K562 (cell line): ENCODE data around the gene DISC1. TPM values are rescaled to one million over a fixed set of nuclear protein-coding genes. Genes with fewer than 3 reads are reported as not detected.

Experiments used
- ATAC-seq: fragments of 200-7000 bp; cut with Tn5 transposase; 3 replicates; pipeline ENCODE4 v1.9.1; 2020; ENCODE audit warnings: moderate library complexity
- BruUV-seq: library from RNA; stranded (reverse); fragments of 400-500 nt; replicated peaks from 2 replicates; lab custom pipeline; 2021; lab: Mats Ljungman, UMichigan
- CTCF ChIA-PET: fragments of 300-600 bp; formaldehyde crosslinking; extraction: SDS; loops from one replicate; lab custom pipeline; 2021; ENCODE audit warnings: low intra/inter-chr PET ratio; lab: Yijun Ruan, JAX
- POLR2A ChIA-PET: fragments of 300-600, 350-650 bp; sonication (Branson Sonifier 250); formaldehyde crosslinking; extraction: SDS; loops from one replicate; lab custom pipeline; 2021; ENCODE audit warnings: antibody characterized with exemption, inconsistent platforms; lab: Yijun Ruan, JAX
- DNase-seq, 4 experiments: peaks; one replicate each; pipeline versions ENCODE4 v3.0.0 to v3.0.0-alpha.2; 2011 to 2018; ENCODE audit warnings: low spot score in 3 of 4, mixed read lengths in 3 of 4; ENCODE audit errors: extremely low read depth in 1 of 4
- FAIRE-seq: peaks from 2 replicates; lab custom pipeline; 2011; peaks lifted over from hg19 to GRCh38; lab: Jason Lieb, UNC
- H2AFZ ChIP-seq: 2 replicates; pipeline ENCODE4 v1.6.0; 2011; ENCODE audit warnings: low read depth, low read length, control low read depth, inconsistent platforms
- H3K27ac ChIP-seq: fragments of 200-600 bp; 3 replicates; pipeline ENCODE4 v1.8.0; 2011; ENCODE audit warnings: low read depth, mild to moderate bottlenecking, control low read depth, inconsistent platforms, low read length, moderate library complexity, mixed read lengths; ENCODE audit errors: extremely low read depth
- H3K27me3 ChIP-seq, 2 experiments: fragments of 300-600 bp in 1 of 2; 2 replicates in 1 of 2; 3 replicates in 1 of 2; pipeline versions ENCODE4 v1.6.0 to v1.8.0; 2011; ENCODE audit warnings: inconsistent platforms in 2 of 2, low read length in 2 of 2, mild to moderate bottlenecking in 1 of 2, mixed read lengths in 1 of 2, moderate library complexity in 1 of 2; ENCODE audit not compliant: control insufficient read depth in 2 of 2, insufficient read depth in 2 of 2
- H3K36me3 ChIP-seq: fragments of 300-600 bp; 3 replicates; pipeline ENCODE4 v1.8.0; 2011; ENCODE audit warnings: mild to moderate bottlenecking, low read length, inconsistent platforms; ENCODE audit not compliant: control insufficient read depth, insufficient read depth
- H3K4me1 ChIP-seq, 2 experiments: fragments of 200-600 bp in 1 of 2; replicated peaks in 1 of 2; 2 replicates in 1 of 2; 3 replicates in 1 of 2; pipeline versions ENCODE4 v1.5.1 to v1.8.0; 2011; ENCODE audit warnings: inconsistent platforms in 2 of 2, low read length in 2 of 2, mild to moderate bottlenecking in 1 of 2, mixed read lengths in 1 of 2, moderate library complexity in 1 of 2; ENCODE audit not compliant: control insufficient read depth in 2 of 2, insufficient read depth in 2 of 2
- H3K4me2 ChIP-seq: 2 replicates; pipeline ENCODE4 v1.6.1; 2011; ENCODE audit warnings: low read length, control low read depth, inconsistent platforms, mixed read lengths; ENCODE audit not compliant: insufficient read depth
- H3K4me3 ChIP-seq: fragments of 200-600 bp; sonication (generic), shearing (Covaris generic); 2 replicates; pipeline ENCODE4 v1.5.1; 2016; ENCODE audit warnings: control low read depth, inconsistent platforms
- H3K79me2 ChIP-seq: fragments of 200-600 bp; 3 replicates; pipeline ENCODE4 v1.8.0; 2011; ENCODE audit warnings: low read length, inconsistent platforms; ENCODE audit not compliant: control insufficient read depth, insufficient read depth
- H3K9ac ChIP-seq, 2 experiments: 2 replicates each; pipeline versions ENCODE4 v1.6.0 to v1.6.1; 2011; ENCODE audit warnings: low read depth in 2 of 2, low read length in 2 of 2, control low read depth in 1 of 2, inconsistent platforms in 1 of 2, mild to moderate bottlenecking in 1 of 2, mixed read lengths in 1 of 2; ENCODE audit not compliant: insufficient read depth in 1 of 2
- H3K9me1 ChIP-seq: one replicate; pipeline ENCODE4 v1.6.0; 2011; ENCODE audit warnings: inconsistent platforms, mild to moderate bottlenecking, low read length, moderate library complexity; ENCODE audit not compliant: control insufficient read depth, insufficient read depth
- H3K9me3 ChIP-seq: replicated peaks from 2 replicates; pipeline ENCODE4 v1.5.1; 2011; ENCODE audit warnings: low read depth, low read length, inconsistent platforms; ENCODE audit not compliant: control insufficient read depth, insufficient read depth
- H4K20me1 ChIP-seq: replicated peaks from 2 replicates; pipeline ENCODE4 v1.6.1; 2011; ENCODE audit warnings: low read length, inconsistent platforms, mixed read lengths; ENCODE audit not compliant: control insufficient read depth, insufficient read depth
- ARNT ChIP-seq, 2 experiments: fragments of 450-650 bp; IDR thresholded peaks; 2 replicates each; pipeline ENCODE4 v1.6.1; 2016; ENCODE audit warnings: mild to moderate bottlenecking in 1 of 2
- DACH1 ChIP-seq: fragments of 450-650 bp; IDR thresholded peaks from 2 replicates; pipeline ENCODE4 v1.6.1; 2018; ENCODE audit not compliant: partially characterized antibody
- DDX20 ChIP-seq: fragments of 450-650 bp; IDR thresholded peaks from 2 replicates; pipeline ENCODE4 v1.6.1; 2016; ENCODE audit warnings: missing genetic modification characterization, low read depth, mild to moderate bottlenecking, missing compliant biosample characterization, moderate library complexity
- FOXK1 ChIP-seq: sonication (generic); formaldehyde crosslinking; IDR thresholded peaks from 2 replicates; pipeline ENCODE4 v1.8.0; 2022; ENCODE audit warnings: missing genetic modification reagents, mild to moderate bottlenecking, borderline replicate concordance
- GATAD2A ChIP-seq: fragments of 450-650 bp; IDR thresholded peaks from 2 replicates; pipeline ENCODE4 v1.6.1; 2017
- GATAD2B ChIP-seq: fragments of 450-650 bp; IDR thresholded peaks from 2 replicates; pipeline ENCODE4 v1.6.1; 2017; ENCODE audit warnings: mild to moderate bottlenecking, borderline replicate concordance
- MTA1 ChIP-seq: fragments of 450-650 bp; IDR thresholded peaks from 2 replicates; pipeline ENCODE4 v1.6.1; 2017; ENCODE audit warnings: borderline replicate concordance
- MTA3 ChIP-seq: fragments of 450-650 bp; formaldehyde crosslinking; IDR thresholded peaks from 2 replicates; pipeline ENCODE4 v1.6.1; 2017; ENCODE audit warnings: mild to moderate bottlenecking, borderline replicate concordance
- PRMT5 ChIP-seq: sonication (generic); formaldehyde crosslinking; IDR thresholded peaks from 2 replicates; pipeline ENCODE4 v1.5.0; 2020; ENCODE audit warnings: missing genetic modification reagents
- VEZF1 ChIP-seq: fragments of 200-800 bp; sonication (Bioruptor generic); IDR thresholded peaks from 2 replicates; pipeline ENCODE4 v1.6.1; 2017; ENCODE audit warnings: missing genetic modification characterization, missing compliant biosample characterization
- ZBTB17 ChIP-seq: fragments of 450-650 bp; formaldehyde crosslinking; IDR thresholded peaks from 2 replicates; pipeline ENCODE4 v1.4.0; 2020; ENCODE audit warnings: mild to moderate bottlenecking
- ZNF121 ChIP-seq: sonication (generic); formaldehyde crosslinking; conservative IDR thresholded peaks from 2 replicates; pipeline ENCODE4 v1.8.0; 2022; ENCODE audit warnings: missing genetic modification reagents
- WGBS: fragments of 100-300 bp; shearing (Covaris generic); methylation state at CpG from one replicate; pipeline ENCODE4 v1.1.6; 2016; ENCODE audit warnings: low coverage, mixed read lengths; ENCODE audit not compliant: insufficient coverage; ENCODE audit errors: missing lambda C conversion rate; 5-methylcytosine and 5-hydroxymethylcytosine counted together
- in situ Hi-C: fragments of 300-500 bp; cut with MboI; formaldehyde crosslinking; loops from 4 replicates; pipeline ENCODE4 v1.15.0; 2018; ENCODE audit warnings: inconsistent platforms, mixed read lengths
- intact Hi-C: fragments of 100-400 bp; cut with micrococcal nuclease; formaldehyde crosslinking; loops from 2 replicates; pipeline ENCODE4 v1.14.2; 2022
- polyA plus RNA-seq, 8 experiments: library from polyadenylated mRNA; depleted of rRNA in 4 of 8; stranded (reverse) in 5 of 8; unstranded in 3 of 8; fragments of >200 nt; fragmentation: Nextera tagmentation in 2 of 8; fragmentation: Illumina TruSeq in 1 of 8; extraction: Ambion mirVana in 2 of 8; extraction: Trizol in 1 of 8; gene quantifications; 2 replicates each; pipeline versions ENCODE4 v1.2.1 to v1.2.3, GENCODE V29; 2011 to 2014; ENCODE audit warnings: inconsistent platforms in 1 of 8, missing spikeins in 1 of 8
- total RNA-seq, 7 experiments: library from RNA; depleted of rRNA in 6 of 7; stranded (reverse); fragments of >200 nt in 6 of 7; fragmentation: Illumina TruSeq in 2 of 7; extraction: Trizol in 2 of 7; gene quantifications; 2 replicates each; pipeline versions ENCODE4 v1.2.1 to v1.2.3, GENCODE V29; 2011 to 2021; ENCODE audit warnings: low replicate concordance in 1 of 7

The DISC1 gene
- total and polyA plus RNA-seq, 9 of the 15 experiments (the other 6 are each of a cell fraction or from before 2014, with no cell fraction given) = 0.01 to 0.11 (median 0.08) TPM; not detected in 1

DNA sequence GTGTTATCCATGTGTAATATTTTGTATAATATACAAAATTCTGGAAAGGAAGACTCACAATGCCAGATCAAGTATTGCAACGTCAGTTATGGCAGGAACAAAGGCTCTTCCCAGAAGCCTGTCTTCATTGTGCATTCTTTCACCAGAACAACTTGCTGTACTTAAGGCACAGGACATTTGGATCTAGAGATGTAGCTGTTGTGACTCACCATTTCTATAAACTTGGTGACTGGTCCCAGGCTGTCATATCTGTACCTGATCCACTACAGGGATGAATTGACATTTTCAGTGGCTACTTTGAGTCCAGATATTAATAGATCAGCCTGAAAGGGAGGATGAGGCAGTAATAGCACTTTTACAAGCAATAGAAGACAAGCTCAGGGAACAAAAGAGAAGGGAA, 299.8 kb downstream of the DISC1 start:
- intact Hi-C loops = no loop called here
- no peak overlapping the region for H3K27ac ChIP-seq
- TF ChIP-seq FOXK1 (CRISPR knock-in tag) (no peak), ZBTB17 (CRISPR knock-in tag) (no peak), PRMT5 (CRISPR knock-in tag) (no peak), ZNF121 (CRISPR knock-in tag) (no peak), GATAD2B (no peak), ARNT (IDR thresholded peaks at IDR 0.05) (no peak), MTA3 (no peak), DDX20 (no peak), DACH1 (no peak), VEZF1 (CRISPR knock-in tag) (no peak), MTA1 (no peak), GATAD2A (no peak)
- ATAC-seq = no peak
- ChIA-PET POLR2A (no interaction called here), CTCF (no interaction called here)
- H3K36me3 ChIP-seq = no peaks in the 10 kb centered on the region
- no peaks in the 10 kb centered on the region; a peak in 1 of 5 replicates for H3K27me3 ChIP-seq
- no peak for FAIRE-seq
- no peaks in the 10 kb centered on the region for H3K4me1 ChIP-seq
- no peak overlapping the region for H3K4me3 ChIP-seq
- in situ Hi-C loops = no loop called here
- no peak overlapping the region for H3K4me2 ChIP-seq
- WGBS = 0% methylated on average over 1 of the region's 1 CpG
- H3K9ac ChIP-seq = no peak overlapping the region
- no peak for DNase-seq
- no peaks in the 10 kb centered on the region for H4K20me1 ChIP-seq
- no peaks in the 10 kb centered on the region for H3K79me2 ChIP-seq
- BruUV-seq = no TSS peak
- H3K9me3 ChIP-seq = no peaks in the 10 kb centered on the region
- no peak overlapping the region for H2AFZ ChIP-seq
- H3K9me1 ChIP-seq = no peaks in the 10 kb centered on the region
